ENCODE measurements around the gene PSPH.

Gene PSPH

GRCh38 chr7:55992346-55992745 lies 58.9 kb downstream of the PSPH start:
- Histone ChIP-seq H3K9ac (ENCODE audit: insufficient read length) (no peak overlapping the region), H3K36me3 (ENCODE audit: insufficient read depth, low read length) (peaks cover 59% of the 10 kb centered on the region), H3K27ac (no peak overlapping the region), H3K4me3 (no peak overlapping the region), H3K9me3 (ENCODE audit: low read depth, low read length) (no peaks in the 10 kb centered on the region)
- TF ChIP-seq EZH2 (IDR thresholded peaks at IDR 0.05) (no peak), POLR2AphosphoS5 (IDR thresholded peaks at IDR 0.05; ENCODE audit: borderline replicate concordance, low read depth, low read length) (no peak), FOXP2 (optimal IDR thresholded peaks at IDR 0.05; ENCODE audit: control extremely low read depth, extremely low read length, insufficient read depth) (no peak)
- DNase-seq (ENCODE audit: low read depth, low spot score): no peak

GRCh38 chr7:55983537-55983936 lies 67.7 kb downstream of the PSPH start:
- Histone ChIP-seq H3K27ac (no peak overlapping the region), H3K36me3 (ENCODE audit: insufficient read depth, low read length) (peaks cover 89% of the 10 kb centered on the region), H3K9me3 (ENCODE audit: low read depth, low read length) (no peaks in the 10 kb centered on the region), H3K4me3 (no peak overlapping the region), H3K9ac (ENCODE audit: insufficient read length) (no peak overlapping the region)
- no peak for TF ChIP-seq POLR2AphosphoS5 (IDR thresholded peaks at IDR 0.05; ENCODE audit: borderline replicate concordance, low read depth, low read length)
- DNase-seq (ENCODE audit: low read depth, low spot score): no peak

GRCh38 chr7:55980266-55980665 lies 71.0 kb downstream of the PSPH start:
- no peak overlapping the region for H3K9ac ChIP-seq (ENCODE audit: insufficient read length)
- no peak for TF ChIP-seq POLR2AphosphoS5 (IDR thresholded peaks at IDR 0.05; ENCODE audit: borderline replicate concordance, low read depth, low read length)
- TF ChIP-seq FOXP2 (optimal IDR thresholded peaks at IDR 0.05; ENCODE audit: control extremely low read depth, extremely low read length, insufficient read depth): no peak
- no peak for TF ChIP-seq EZH2 (IDR thresholded peaks at IDR 0.05)
- no peaks in the 10 kb centered on the region for H3K9me3 ChIP-seq (ENCODE audit: low read depth, low read length)
- no peak overlapping the region for H3K4me3 ChIP-seq
- DNase-seq (ENCODE audit: low read depth, low spot score): no peak
- H3K27ac ChIP-seq: no peak overlapping the region
- H3K36me3 ChIP-seq (ENCODE audit: insufficient read depth, low read length): peaks cover 72% of the 10 kb centered on the region

GRCh38 chr7:55977831-55978230 lies 73.4 kb downstream of the PSPH start:
- Histone ChIP-seq H3K36me3 (ENCODE audit: insufficient read depth, low read length) (peaks cover 49% of the 10 kb centered on the region), H3K27ac (no peak overlapping the region), H3K9ac (ENCODE audit: insufficient read length) (no peak overlapping the region), H3K9me3 (ENCODE audit: low read depth, low read length) (no peaks in the 10 kb centered on the region), H3K4me3 (no peak overlapping the region)
- DNase-seq (ENCODE audit: low read depth, low spot score): no peak
- no peak for TF ChIP-seq POLR2AphosphoS5 (IDR thresholded peaks at IDR 0.05; ENCODE audit: borderline replicate concordance, low read depth, low read length)

DNA sequence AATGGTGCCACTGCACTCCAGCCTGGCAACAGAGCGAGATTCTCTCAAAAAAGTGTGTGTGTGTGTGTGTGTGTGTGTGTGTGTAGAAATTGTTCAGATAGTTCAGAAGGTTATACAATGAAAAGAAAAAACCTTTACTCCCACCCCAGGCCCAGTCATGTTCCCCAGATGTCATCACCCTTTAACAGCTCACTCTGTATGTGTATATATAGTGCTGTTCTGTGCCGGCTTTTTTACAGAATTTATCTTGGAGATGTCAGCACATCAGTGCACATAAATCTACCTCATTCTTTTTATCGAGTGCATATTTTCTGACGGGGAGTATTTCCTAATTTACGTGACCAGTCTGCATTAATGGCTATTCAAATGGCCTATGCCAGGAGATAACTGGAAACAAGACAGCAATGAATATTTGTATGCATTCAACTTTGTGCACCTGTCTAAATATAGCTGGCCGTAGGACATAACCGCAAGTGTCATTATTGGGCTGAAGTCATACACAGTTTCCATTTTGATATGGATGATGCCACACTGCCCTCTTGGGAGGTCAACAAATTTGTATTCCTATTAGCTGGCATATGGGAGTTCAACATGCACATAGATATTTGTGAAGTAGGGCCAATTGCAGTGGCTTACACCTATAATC lies 75.1 kb downstream of the PSPH start:
- TF ChIP-seq FOXP2 (optimal IDR thresholded peaks at IDR 0.05; ENCODE audit: control extremely low read depth, extremely low read length, insufficient read depth) (no peak), POLR2AphosphoS5 (IDR thresholded peaks at IDR 0.05; ENCODE audit: borderline replicate concordance, low read depth, low read length) (no peak), EZH2 (IDR thresholded peaks at IDR 0.05) (no peak)
- no peaks in the 10 kb centered on the region for H3K9me3 ChIP-seq (ENCODE audit: low read depth, low read length)
- no peak overlapping the region for H3K4me3 ChIP-seq
- no peak for DNase-seq (ENCODE audit: low read depth, low spot score)
- peaks cover 35% of the 10 kb centered on the region for H3K36me3 ChIP-seq (ENCODE audit: insufficient read depth, low read length)
- H3K9ac ChIP-seq (ENCODE audit: insufficient read length): no peak overlapping the region
- H3K27ac ChIP-seq: no peak overlapping the region

DNA sequence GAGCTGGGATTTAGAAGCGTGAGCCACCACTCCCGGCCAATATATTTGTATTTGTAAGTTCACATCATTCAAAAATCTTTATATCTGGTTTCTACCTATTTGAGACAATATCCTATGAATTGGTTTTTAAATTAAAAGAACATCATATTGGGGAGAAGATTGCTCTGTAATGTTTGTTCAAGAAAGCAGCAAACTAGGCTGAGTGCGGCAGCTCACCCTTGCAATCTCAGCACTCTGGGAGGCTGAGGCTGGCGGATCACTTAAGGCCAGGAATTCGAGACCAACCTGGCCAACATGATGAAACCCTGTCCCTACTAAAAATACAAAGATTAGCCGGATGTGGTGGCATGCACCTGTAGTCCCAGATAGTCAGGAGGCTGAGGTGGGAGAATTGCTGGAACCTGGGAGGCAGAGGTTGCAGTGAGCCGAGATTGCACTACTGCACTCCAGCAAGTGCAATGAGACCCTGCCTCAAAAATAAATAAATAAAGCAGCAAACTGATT lies 77.4 kb downstream of the PSPH start:
- DNase-seq (ENCODE audit: low read depth, low spot score): no peak
- TF ChIP-seq FOXP2 (optimal IDR thresholded peaks at IDR 0.05; ENCODE audit: control extremely low read depth, extremely low read length, insufficient read depth) (no peak), POLR2AphosphoS5 (IDR thresholded peaks at IDR 0.05; ENCODE audit: borderline replicate concordance, low read depth, low read length) (no peak), EZH2 (IDR thresholded peaks at IDR 0.05) (no peak)
- Histone ChIP-seq H3K4me3 (no peak overlapping the region), H3K36me3 (ENCODE audit: insufficient read depth, low read length) (peaks cover 19% of the 10 kb centered on the region), H3K27ac (no peak overlapping the region), H3K9me3 (ENCODE audit: low read depth, low read length) (no peaks in the 10 kb centered on the region), H3K9ac (ENCODE audit: insufficient read length) (no peak overlapping the region)

DNA sequence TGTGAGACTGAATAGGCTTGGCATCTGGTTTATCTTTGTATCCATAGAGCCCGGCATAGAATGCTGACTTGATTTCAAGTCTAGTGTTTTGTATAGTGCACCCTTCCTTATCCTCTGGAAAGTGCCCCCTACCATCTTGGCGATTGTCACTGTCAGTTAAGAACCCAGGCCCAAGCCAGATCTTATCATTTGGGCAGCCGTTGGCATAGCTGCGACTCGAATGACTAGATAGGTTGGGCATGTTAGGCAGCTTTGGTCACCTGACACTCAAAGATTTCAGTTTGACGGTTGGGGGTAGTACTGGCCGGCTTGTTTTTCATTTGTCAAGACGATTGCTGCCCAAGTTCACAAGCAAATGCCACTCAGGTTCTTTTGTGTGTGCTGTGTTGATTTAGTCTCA lies 80.3 kb downstream of the PSPH start:
- no peak overlapping the region for H3K4me3 ChIP-seq

DNA sequence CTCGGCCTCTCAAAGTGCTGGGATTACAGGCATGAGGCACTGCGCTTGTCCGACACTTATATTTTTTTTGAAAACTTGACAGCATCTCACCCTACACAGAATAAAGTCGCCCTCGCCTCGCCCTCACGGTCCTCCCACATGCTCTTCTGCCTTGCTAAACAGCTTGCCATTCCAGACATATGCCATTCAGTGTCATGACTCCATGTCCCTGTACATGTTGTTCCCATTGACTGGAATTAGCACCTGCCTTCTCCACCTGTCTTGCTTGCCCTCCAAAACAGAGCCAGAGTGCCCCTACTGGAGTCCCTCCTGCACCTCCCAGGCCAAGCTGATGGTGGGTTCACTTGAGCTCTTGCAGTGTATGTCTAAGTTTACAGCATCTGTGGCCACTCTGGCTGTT lies 80.7 kb downstream of the PSPH start:
- DNase-seq (ENCODE audit: low read depth, low spot score): no peak
- H3K4me3 ChIP-seq: no peak overlapping the region
- H3K9ac ChIP-seq (ENCODE audit: insufficient read length): no peak overlapping the region
- TF ChIP-seq POLR2AphosphoS5 (IDR thresholded peaks at IDR 0.05; ENCODE audit: borderline replicate concordance, low read depth, low read length): no peak
- TF ChIP-seq EZH2 (IDR thresholded peaks at IDR 0.05): no peak
- TF ChIP-seq FOXP2 (optimal IDR thresholded peaks at IDR 0.05; ENCODE audit: control extremely low read depth, extremely low read length, insufficient read depth): no peak
- no peak overlapping the region for H3K27ac ChIP-seq
- no peaks in the 10 kb centered on the region for H3K9me3 ChIP-seq (ENCODE audit: low read depth, low read length)
- H3K36me3 ChIP-seq (ENCODE audit: insufficient read depth, low read length): peaks cover 20% of the 10 kb centered on the region

More for the DNA sequence above, 80.3 kb downstream of the PSPH start:
- TF ChIP-seq POLR2AphosphoS5 (IDR thresholded peaks at IDR 0.05; ENCODE audit: borderline replicate concordance, low read depth, low read length): no peak
- no peak for TF ChIP-seq EZH2 (IDR thresholded peaks at IDR 0.05)
- Histone ChIP-seq H3K27ac (no peak overlapping the region), H3K36me3 (ENCODE audit: insufficient read depth, low read length) (peaks cover 20% of the 10 kb centered on the region), H3K9ac (ENCODE audit: insufficient read length) (no peak overlapping the region), H3K9me3 (ENCODE audit: low read depth, low read length) (no peaks in the 10 kb centered on the region)
- no peak for DNase-seq (ENCODE audit: low read depth, low spot score)

- Histone ChIP-seq H3K27ac (no peak overlapping the region), H3K9ac (ENCODE audit: insufficient read length) (no peak overlapping the region), H3K9me3 (ENCODE audit: low read depth, low read length) (no peaks in the 10 kb centered on the region), H3K4me3 (no peak overlapping the region), H3K36me3 (ENCODE audit: insufficient read depth, low read length) (peaks cover 20% of the 10 kb centered on the region)
- TF ChIP-seq EZH2 (IDR thresholded peaks at IDR 0.05): no peak
- no peak for TF ChIP-seq POLR2AphosphoS5 (IDR thresholded peaks at IDR 0.05; ENCODE audit: borderline replicate concordance, low read depth, low read length)
- TF ChIP-seq FOXP2 (optimal IDR thresholded peaks at IDR 0.05; ENCODE audit: control extremely low read depth, extremely low read length, insufficient read depth): no peak
- no peak for DNase-seq (ENCODE audit: low read depth, low spot score)
Observed at GRCh38 chr7:55969391-55969790, 81.9 kb downstream of the PSPH start.

All from SK-N-MC (cell line).